ENCODE measurements around the gene EMP2.
"Not testable (repeated sequence)": the region's sequence is repeated elsewhere in the genome, so short reads cannot be mapped to it uniquely, and the experiment has no call there.

DNA sequence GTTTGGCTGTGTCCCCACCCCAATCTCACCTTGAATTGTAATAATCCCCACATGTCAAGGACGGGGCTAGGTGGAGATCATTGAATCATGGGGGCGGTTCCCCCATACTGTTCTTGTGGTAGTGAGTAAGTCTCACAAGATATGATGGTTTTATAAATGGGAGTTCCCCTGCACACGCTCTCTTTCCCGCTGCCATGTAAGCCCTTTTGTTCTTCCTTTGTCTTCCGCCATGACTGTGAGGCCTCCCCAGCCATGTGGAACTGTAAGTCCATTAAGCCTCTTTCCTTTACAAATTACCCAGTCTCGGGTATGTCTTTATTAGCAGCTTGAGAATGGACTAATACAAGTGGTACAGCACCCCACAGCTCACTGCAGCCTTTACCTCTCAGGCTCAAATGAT is 44.1 kb downstream of the EMP2 start:
- TF ChIP-seq, protein P1, sequence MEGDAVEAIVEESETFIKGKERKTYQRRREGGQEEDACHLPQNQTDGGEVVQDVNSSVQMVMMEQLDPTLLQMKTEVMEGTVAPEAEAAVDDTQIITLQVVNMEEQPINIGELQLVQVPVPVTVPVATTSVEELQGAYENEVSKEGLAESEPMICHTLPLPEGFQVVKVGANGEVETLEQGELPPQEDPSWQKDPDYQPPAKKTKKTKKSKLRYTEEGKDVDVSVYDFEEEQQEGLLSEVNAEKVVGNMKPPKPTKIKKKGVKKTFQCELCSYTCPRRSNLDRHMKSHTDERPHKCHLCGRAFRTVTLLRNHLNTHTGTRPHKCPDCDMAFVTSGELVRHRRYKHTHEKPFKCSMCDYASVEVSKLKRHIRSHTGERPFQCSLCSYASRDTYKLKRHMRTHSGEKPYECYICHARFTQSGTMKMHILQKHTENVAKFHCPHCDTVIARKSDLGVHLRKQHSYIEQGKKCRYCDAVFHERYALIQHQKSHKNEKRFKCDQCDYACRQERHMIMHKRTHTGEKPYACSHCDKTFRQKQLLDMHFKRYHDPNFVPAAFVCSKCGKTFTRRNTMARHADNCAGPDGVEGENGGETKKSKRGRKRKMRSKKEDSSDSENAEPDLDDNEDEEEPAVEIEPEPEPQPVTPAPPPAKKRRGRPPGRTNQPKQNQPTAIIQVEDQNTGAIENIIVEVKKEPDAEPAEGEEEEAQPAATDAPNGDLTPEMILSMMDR (IDR thresholded peaks at IDR 0.05 in 8 of 11, conservative IDR thresholded peaks at IDR 0.05 in 3 of 11), result not testable (repeated sequence)
- TF ChIP-seq POLR2AphosphoS5 (IDR thresholded peaks at IDR 0.05), result not testable (repeated sequence)

Data from spleen (tissue), 7 donors.